ENCODE results near the gene REG1A.

REG1A gene, protein sequence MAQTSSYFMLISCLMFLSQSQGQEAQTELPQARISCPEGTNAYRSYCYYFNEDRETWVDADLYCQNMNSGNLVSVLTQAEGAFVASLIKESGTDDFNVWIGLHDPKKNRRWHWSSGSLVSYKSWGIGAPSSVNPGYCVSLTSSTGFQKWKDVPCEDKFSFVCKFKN

GRCh38 chr2:79120194-79120713 is at the start of gene REG1A:
TSS of gene REG1A (plus strand) at chr2:79120488. CDS start at chr2:79120862, 374 bp downstream.
- DNase-seq, result no peak

GRCh38 chr2:79071078-79071477 is 49.2 kb upstream of the REG1A start:
- no peak for DNase-seq

DNA sequence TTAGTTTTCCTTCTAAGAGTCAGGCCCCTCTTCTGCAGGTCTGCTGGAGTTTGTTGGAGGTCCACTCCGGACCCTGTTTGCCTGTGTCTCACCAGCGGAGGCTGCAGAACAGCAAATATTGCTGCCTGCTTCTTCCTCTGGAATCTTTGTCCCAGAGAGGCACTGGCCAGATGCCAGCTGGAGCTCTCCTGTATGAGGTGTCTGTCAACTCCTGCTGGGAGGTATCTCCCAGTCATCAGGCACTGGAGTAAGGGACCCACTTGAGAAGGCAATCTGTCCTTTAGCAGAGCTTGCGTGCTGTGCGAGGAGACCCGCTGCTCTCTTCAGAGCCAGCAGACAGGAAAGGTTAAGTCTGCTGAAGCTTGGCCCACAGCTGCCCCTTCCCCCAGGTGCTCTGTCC is 37.3 kb upstream of the REG1A start:
- no peak for DNase-seq

- peak; percentile 79 for DNase-seq
Measured at GRCh38 chr2:79083597-79084251, 36.6 kb upstream of the REG1A start.

DNA sequence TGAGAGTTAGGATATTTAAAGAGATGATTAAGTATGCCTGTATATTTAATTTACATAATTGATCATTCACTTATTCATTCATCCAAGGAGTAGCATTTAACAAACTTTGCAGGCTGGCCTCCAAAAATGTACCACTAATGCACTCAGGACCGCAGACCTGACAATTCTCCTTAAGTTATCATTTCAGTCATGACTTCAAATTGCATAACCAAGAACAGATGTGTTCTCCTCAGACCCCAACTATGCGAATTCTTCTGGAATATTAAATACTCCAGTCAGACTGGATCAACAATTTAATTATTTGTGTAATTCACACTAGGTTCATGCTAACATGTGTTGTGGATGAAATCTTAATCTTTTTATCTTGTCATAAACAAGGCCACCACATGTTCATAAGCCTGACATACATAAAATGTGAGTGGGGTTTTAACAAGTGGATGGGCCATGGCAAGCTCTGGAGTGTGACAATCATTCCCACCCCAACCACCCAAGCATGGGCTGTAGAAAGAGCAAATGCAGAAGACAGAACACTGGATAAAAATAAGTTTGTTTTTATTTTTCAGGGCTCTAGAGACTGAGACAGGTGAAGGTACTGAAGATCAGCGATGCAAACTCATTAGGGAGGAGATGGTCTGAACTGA is 35.7 kb upstream of the REG1A start:
- DNase-seq, result no peak

DNA sequence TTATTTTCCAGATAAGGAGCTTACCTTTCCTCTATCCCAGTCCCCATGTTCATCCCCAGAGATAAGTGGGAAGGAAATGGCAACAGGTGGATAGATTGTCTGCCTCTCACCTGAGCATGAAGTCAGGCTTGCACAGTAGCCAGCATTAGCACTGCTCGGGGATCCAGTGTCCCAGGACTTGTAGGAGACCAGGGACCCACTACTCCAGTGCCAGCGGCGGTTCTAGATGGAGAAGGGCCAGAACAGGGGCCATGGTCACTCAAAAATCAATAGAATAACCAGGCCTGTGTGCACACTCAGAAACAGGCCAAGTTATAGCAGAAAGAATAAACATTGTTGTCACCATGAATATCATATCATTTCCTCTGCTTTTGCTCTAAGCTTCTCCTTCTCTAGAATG is 34.9 kb upstream of the REG1A start:
- no peak for DNase-seq

DNA sequence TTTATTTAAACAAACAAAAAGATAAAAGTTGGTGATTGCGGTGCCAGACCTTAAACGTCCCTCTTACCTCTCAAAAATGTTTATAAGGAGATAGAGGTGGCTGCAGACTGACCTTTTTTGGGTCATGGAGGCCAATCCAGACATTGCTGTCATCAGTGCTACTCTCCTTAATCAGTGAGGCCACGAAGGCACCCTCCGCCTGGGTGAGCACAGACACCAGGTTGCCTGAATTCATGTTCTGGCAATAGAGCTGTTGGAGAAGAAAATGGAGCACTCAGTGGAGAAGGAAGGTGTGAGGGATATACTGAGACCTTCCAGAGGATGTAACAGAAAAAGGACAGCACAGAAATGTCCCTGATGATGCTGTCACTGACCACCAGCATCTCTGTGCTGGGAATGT is 34.0 kb upstream of the REG1A start:
- no peak for DNase-seq

DNA sequence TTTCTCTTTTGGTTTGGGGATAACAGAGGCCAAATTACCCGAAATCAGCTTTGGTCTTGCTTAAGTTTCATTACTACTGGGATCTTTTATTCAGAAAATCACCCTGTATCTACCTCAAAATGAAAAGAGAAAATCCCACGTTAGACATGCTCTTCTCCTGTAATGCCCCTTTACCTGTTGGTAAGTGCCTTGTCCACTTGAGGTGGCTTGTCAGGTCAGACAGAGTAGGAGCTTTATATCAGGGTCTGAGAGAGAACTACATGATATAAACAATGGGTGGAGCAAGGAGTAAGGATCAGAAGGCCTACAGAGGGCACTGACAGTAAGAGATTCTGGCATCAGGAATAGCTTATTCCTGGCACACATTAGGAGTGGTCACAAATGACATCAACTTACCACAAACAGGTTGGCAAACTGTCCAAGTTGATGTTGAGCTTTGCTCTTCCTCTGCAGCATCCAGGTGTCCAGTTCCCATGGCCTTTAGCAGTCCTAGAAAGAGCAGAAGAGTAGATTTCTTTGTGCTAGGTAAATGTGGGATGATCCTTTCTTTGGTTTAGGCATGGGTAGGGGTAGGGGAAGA is 32.4 kb upstream of the REG1A start, which contains the start of gene REG1B:
Gene REG1B (minus strand): TSS at position 209 of the 580 bp plus-strand sequence. CDS start 381 bp downstream, outside the sequence.
- no peak for DNase-seq

GRCh38 chr2:79090693-79091092 is 29.6 kb upstream of the REG1A start:
- no peak for DNase-seq

- no peak for DNase-seq
Measured at GRCh38 chr2:79097843-79098242, 22.4 kb upstream of the REG1A start.

- no peak for DNase-seq
Measured at GRCh38 chr2:79099140-79099686, 21.1 kb upstream of the REG1A start.

- DNase-seq, result no peak
Measured at GRCh38 chr2:79100285-79100684, 20.0 kb upstream of the REG1A start.

GRCh38 chr2:79101024-79101423 is 19.3 kb upstream of the REG1A start:
- DNase-seq, result no peak

GRCh38 chr2:79103214-79103613 is 17.1 kb upstream of the REG1A start:
- no peak for DNase-seq

- DNase-seq, result no peak
Measured at GRCh38 chr2:79105259-79105658, 15.0 kb upstream of the REG1A start.

- no peak for DNase-seq
Measured at GRCh38 chr2:79112269-79112668, 8.0 kb upstream of the REG1A start.

- DNase-seq, result no peak
Measured at GRCh38 chr2:79114797-79115494, 5.3 kb upstream of the REG1A start.

- no peak for DNase-seq
Measured at GRCh38 chr2:79116997-79117928, 3.0 kb upstream of the REG1A start.

GRCh38 chr2:79122676-79123075 is 2.4 kb downstream of the REG1A start:
- no peak for DNase-seq

- DNase-seq, result no peak
Measured at GRCh38 chr2:79124907-79125720, 4.8 kb downstream of the REG1A start.

DNA sequence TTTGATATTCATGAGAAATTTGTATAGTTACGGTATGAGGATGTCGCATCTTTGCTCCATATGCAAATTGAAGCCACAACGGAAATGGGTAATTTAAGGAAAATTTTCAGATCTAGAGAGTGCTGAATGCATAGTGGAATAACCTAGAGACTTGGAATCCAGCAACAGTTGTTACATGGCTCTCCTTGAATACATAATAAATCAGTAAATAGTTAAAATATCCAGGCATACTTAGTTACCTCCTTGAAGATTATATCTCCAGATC is 5.4 kb downstream of the REG1A start:
- no peak for DNase-seq
